Fibroblast of skin of abdomen (primary cell): ENCODE measurements around the gene RIT2. TPM values are rescaled to one million over a fixed set of nuclear protein-coding genes. Genes with fewer than 3 reads are reported as not detected.

ENCODE experiments used
- DNase-seq: peaks from one replicate; pipeline ENCODE4 v3.0.0-alpha.2; 2013
- polyA plus RNA-seq, 2 experiments: library from polyadenylated mRNA; unstranded; fragments of 120-200 nt; gene quantifications; one replicate each; pipeline ENCODE4 v1.2.1, GENCODE V29; 2013; ENCODE audit not compliant: insufficient read length in 2 of 2

The RIT2 gene
- polyA plus RNA-seq (2013, experiment 1 of 2; ENCODE audit: insufficient read length), result not detected
- not detected for polyA plus RNA-seq (2013, experiment 2 of 2; ENCODE audit: insufficient read length)

DNA sequence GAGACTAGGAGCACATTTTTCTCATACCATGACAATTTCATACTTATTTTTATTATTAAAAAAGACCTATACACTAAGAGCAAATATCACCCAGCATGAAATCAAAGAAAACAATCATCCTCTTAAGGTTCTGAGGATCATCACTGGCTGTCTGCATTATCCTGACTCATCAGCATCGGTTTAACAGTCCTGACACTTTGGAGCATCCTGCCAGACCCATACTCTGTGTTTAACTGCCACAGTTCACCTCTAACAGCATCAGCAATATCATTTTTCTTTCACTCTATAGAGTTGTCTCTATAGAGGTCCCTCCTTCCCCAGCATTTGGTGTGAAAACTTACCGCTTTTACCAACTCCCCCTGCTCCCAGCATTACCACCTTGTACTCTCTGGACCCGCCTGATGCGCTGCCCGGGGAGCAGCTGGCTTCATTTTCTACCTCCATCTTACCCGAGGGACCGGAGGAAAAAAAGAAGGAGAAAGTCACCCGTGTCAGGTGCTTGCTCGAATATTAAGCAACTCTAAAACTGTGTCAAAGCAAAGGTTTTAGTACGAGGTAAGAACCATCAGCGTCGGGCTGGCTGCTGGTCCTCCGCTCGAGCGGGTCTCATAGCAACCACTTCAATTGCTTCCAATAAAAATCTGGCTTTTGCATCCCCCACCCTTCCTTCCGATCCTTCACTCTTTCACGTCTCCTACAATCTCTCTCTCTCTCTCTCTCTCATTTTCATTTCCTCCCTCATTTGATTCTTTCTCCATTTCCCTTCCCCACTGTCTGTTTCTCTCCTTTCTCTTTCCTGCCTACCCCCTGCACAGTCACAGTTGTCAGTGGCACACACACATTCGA lies at the start of gene RIT2:
Gene RIT2, minus strand, starts transcription at position 610 of the 846 bp plus-strand sequence.
- DNase-seq, result no peak

DNA sequence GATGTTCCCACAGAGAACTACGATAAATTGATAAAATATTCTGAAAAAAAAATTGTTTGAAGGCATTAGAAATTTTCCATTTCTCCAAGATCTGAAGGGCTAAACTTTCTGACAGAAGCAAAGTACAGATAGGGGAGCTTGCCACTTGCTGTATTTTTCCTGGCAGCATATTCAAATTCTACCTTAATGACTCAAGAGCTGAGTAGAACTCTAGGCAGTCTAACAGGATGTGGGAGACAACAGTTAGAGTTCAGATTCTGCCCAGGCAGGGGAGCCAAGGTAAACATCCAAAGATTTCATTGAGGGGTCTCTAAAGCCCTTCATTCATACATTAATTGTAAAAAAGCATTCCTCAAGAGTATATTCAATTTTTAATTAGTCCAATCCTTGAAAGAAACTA lies 46.0 kb upstream of the RIT2 start:
- peak; percentile 35 for DNase-seq

DNA sequence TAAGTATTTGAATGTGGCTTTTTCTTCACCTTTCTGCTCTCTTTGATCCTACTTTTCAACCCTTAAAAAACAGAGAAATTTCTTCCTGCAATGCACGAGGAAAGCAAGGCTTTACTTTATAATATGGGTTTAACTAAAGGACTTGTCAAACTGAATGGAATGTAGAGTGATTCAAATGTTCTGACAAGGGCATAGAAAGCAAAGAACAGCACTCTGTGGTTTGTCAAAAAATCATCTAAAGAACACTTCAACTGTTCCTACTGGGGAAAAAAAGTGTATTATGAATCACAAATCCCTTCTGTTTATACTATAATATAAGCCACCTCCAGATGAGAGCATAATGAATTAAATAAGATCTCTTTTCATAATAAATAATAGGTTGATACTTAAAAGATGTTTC lies 45.0 kb upstream of the RIT2 start:
- peak; percentile 24 for DNase-seq

DNA sequence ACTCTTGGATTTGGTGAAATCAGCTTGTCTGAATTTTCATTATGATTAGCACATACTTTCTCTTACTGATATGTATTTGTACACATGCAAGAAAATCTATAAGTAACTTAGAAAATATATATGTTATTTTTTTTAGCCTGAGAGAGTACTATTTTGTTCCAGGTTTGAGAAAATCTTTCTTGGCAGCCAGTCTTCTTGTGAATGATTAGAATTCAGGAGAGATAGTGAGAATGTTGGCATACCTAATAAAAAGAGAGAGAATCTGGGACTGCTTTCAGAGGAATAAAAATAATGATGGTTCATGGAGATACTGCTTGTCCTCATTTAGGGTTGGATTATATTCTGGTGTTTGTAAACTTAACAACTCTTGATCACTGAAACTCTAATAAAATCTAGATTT lies 44.4 kb upstream of the RIT2 start:
- DNase-seq, result no peak

DNA sequence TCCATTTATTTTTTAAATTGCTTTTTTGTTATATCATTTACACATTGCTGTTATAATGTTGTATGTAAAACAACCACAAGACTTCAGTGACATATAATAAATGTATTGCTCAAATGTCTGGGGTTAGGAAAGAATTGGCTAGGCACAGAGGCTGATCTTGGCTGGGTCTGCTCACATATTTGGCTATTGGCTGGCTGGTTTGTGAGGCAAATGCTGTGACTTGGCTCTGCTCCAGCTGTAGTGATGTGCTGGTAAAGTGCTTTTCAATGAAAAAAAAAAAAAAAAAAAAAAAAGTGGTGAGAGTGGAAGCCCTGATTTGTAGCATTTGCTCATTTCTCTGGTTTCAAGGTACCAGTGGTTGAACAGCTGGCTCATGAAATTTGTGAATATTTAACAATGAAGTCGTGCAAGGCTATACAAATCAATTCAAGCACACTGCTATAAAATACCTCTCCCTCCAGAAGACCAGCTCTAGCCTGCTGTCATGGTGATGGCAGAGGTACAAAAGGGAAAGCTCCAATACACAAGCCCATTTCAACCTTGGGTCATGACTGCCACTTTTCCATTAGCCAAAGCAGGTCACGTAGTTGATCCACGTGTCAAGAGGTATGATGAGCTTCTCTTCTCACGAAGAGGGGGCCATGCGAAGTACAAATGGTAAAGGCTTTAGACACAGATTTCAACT lies 43.7 kb upstream of the RIT2 start:
- peak; percentile 16 for DNase-seq

DNA sequence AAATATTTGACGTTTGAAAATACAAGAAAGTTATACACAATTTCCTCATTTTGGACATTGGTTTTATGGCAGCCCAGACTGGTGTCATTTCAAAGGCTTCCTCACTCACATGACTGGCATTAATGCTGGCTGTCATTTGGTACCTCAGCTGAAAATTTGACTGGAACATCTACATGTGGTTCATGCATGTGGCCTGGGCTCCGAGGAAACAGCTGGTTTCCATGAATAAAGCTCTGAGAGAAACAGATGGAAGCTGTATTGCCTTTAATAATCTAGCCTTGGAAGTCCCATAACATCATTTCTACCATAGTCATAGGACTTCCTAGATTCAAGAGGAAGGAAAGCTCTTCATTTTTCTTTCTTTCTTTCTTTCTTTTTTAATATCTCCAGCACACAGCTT lies 42.9 kb upstream of the RIT2 start:
- DNase-seq, result no peak

DNA sequence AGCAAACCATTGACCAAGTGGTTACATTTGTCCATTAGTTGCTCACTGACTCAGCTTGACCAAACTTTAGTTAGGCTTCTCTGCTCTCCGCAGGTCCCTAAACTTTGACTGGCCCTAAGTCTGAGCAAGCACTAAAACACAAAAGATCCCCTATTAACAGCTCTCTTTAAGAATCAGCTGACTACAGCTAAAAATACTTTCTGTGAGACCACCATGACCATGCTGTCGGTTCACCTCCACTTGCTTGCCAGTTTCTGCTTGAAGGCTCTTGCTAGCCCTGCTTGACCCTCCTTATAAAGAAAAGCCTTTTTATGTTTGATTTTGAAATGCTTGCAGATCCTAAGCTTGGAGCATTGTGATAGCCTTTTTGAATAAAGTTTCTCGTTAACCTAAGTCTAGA lies 40.4 kb upstream of the RIT2 start:
- no peak for DNase-seq

DNA sequence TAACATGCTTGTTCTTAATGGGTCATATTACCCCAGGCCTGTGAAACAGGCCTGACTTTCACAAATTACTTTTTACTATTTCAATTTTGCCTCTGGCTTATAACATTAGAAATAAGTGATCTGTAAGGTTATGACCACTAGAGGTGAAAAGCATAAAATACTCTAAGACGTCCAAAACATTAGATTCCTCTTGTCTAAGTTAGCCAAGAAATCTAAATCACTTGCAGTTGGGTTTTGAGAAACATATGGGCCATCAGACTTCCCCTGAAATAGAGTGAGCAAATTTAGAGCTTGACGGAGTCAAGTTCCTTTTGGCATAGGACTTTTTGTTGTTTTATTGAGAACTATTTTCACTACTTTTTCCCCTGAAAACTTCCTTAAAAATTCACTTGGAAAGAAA lies 32.7 kb upstream of the RIT2 start:
- DNase-seq, result no peak

DNA sequence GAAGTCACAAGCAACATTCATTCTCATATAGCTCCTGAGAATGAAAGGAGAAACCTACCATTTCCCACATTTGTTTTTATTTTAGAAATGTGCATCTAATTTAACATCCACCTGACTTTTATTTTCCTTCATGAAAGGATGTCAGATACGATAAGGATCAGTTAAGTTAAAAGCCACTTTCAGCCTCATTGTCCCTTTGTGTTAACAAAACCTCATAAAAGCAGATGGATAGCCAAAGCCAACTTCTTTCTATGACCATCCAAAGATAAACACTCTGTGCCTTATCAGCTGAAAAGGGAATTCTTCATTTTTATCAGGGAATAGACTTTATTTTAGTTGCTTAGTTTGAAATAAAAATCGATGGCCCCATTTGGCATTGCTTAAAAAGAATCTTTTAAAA lies 25.7 kb upstream of the RIT2 start:
- DNase-seq, result no peak

DNA sequence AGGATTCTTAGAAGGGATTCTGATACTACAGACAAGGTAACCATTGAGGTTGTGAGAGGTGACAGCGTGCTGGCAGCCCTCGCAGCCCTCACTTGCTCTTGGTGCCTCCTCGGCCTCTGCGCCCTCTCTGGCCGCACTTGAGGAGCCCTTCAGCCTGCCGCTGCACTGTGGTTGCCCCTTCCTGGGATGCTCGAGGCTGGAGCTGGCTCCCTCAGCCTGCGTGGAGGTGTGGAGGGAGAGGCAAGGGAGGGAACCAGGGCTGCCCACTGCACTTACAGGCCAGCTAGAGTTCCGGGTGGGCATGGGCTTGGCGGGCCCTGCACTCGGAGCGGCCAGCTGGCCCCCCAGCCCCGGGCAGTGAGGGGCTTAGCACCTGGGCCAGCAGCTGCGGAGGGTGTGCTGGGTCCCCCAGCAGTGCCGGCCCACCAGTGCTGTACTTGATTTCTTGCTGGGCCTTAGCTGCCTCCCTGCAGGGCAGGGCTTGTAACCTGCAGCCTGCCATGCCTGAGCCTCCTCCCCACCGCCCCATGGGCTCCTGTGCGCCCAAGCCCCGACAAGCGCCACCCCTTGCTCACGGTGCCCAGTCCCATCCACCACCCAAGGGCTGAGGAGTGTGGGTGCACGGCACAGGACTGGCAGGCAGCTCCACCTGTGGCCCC lies 23.9 kb upstream of the RIT2 start:
- DNase-seq, result no peak

DNA sequence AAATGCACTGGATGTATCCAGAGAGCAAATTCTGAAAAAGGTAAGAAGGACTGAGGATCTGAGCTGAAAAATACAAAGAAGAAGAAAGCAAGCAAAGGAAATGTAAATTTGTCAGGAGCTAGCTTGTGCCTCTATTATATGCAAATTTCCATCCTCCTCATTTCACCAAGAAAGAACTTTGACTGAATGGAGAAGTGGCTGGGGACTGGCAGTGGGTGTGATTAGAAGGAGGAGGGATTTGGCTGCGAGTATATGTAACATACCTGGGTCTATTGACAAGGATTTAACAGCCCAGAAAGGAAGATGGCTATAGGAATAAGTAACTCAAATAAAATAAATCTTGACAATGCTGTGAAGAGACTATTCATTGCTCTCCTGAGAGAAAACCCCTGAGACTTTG lies 19.4 kb upstream of the RIT2 start:
- no peak for DNase-seq

DNA sequence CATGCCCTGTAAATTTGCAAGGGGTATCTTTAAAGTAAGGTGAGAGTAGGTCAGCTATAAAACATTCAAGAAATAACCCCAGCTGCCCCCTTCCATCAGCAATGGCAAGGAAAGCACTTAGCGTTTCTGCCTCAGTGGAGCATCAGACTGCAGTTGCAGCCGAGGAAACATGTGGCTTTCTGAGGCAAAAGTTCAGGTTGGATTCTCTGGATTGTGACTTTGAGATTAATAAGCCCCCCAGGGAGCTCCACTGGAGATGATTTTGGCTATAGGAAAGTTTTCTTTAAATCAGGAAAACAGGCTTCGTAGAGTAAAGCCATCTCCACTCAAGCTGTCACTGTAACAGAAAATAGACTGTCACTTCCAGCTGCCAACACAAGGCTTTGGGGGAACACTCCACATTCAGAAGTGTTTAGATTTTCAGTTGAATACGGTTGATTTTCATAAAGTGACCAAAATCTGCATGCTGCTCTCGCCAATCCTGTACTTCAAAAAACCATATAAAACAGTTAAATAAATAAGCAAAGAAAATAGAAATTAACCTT lies 15.3 kb upstream of the RIT2 start:
- DNase-seq, result no peak

DNA sequence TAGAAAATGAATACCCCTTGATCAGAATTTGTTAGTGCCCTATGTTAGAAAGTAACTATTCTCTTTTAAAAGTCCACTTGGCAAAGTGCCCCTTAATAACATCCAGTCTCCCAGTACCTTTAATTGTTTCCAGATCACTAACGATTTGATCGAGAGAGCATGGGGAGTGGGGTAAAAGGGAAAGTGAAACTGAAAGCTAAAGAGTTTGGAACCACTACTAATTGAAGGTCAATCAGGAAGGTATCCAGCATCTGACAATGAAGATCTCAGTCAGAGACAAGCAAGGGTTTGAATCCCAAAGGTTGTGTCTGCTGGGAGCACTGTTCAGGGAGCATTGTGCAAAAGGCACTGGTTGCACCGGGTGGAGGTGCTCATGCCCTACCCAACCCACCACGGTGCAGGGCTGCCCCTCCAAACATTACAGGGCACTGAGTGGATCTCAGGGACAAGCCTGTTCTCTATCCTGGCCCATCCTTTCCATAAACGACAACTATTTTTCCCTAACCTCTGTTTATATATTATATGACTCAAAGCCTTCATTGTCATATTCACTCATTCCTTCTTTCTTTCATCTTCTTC lies 14.6 kb upstream of the RIT2 start:
- DNase-seq, result peak; percentile 9

DNA sequence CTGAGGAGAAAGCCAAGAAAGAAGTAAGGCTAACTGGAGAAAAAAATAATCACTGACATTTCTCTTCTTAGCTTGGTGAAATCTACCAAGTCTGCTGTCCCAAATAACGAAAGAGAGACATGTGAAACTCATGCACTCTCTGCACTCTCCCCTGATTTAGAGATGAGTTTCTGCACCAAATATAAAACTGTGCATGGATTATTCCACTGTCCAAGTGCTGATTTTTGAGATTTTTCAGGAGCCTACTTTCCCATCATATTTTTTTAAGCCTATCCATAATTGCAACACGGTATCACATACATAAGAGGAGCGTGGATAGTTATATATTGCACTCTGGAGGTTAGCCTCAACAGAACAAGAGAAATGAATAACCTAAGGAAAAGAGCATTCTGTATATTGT lies 10.0 kb upstream of the RIT2 start:
- no peak for DNase-seq

DNA sequence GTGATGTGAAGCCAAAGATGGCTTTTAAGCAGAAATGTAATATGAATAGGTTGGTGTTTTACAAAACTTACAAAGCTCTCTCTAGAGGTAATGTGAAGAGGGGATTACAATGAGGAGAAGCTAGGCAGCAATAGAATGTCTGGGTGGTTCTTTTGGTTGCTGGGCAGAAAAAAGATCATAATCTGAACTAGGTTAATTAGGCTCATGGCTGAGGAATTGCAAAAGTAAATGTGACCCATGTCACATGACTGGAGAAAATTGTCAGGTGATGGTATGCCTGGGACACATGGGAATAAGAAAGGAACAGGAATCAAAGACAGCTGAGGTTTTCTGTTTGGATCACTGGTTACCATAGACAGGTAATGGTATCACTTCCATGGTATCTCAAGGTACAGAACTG lies 7.5 kb upstream of the RIT2 start:
- no peak for DNase-seq

DNA sequence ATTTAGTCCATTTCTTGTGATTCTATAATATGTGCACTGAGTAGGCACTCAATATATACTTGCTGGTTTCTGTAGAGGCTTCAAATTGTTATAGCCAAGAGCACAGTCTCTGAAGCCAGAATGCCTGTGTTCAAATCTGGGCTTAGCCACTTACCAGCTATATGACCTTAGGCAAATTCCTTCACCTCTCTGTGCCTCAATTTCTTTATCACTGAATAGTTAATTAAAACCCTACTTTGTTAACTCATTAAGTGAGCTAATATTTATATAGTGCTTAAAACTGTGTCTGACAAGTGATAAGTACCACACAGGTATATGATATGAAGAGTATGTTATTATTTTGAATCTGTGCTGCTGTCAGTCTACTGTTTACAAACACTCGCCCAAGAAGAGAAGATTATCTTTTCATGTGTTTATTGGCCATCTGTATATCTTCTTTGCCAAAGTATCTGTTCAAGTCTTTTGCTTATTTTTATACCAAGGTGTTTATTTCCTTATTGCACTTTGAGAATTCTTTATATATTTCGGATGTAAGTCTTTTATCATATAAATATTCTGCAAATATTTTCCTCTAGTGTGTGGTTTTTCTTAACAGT lies 1.3 kb upstream of the RIT2 start:
- DNase-seq, result no peak

DNA sequence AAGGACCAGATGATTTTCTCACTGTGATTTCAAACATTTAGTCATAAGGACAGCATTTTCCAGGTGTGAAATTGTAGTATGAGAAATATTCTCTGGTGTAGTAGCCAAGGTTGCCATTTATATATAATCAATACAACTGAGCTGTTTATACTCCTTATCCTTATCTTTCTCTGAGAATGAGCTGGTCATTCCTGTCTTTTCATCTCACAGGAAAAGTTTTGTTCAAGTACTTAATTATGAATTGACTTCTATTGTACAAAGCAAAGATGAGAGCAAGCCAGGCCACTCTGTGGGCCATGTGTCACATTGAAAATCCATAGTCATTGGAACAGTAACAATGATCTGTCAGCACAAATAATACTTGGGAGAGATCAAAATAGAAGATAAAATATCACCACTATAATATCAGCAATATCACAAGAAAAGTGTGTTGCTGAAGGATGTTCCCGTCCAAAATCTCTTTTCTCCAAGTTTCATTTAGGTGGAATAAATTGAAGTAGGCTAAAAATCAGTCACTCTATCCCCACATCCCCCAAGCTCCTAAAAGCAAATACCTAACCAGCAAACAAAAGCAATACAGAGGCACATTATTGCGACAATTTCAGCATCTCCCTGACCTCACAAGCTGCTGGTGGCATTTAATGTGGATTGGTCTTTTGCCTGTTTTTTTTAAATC lies 2.1 kb downstream of the RIT2 start:
- DNase-seq, result no peak

DNA sequence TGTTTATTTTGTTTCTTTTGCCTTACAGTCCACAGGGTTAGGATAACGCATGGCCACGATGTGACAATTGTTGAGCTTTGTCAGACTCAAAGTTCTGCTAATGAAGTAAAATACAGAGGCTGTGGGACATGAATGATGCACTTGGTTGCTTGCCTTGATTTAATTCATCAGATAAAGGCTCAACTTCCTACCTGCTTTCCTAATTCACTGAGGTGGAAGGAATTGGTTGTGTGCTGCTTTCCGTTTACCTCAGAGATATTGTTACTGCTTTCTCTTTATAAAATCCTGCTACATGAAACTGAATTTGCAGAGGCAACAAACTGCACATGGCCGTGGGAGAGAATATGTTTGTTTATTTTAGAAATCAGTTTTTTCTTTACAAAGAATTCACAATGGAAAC lies 6.6 kb downstream of the RIT2 start:
- no peak for DNase-seq

DNA sequence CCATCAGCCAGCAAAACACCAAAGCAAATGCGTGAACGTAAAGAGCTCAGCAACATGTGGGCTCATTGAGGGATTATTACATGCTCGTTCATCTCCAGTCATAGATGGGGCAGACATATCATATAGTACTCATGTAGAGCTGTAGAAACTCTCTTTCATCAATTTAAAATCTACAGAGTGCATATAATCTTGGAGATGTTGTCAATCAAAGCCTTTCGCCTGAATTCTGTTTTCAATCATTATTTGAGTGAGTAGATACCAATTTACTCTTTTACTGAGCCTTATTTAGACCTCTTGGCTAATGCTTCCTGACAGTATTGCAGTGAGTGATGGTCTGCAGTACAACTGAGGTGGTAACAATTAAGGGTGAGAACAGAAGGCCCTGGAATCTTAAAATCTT lies 7.0 kb downstream of the RIT2 start:
- DNase-seq, result no peak

DNA sequence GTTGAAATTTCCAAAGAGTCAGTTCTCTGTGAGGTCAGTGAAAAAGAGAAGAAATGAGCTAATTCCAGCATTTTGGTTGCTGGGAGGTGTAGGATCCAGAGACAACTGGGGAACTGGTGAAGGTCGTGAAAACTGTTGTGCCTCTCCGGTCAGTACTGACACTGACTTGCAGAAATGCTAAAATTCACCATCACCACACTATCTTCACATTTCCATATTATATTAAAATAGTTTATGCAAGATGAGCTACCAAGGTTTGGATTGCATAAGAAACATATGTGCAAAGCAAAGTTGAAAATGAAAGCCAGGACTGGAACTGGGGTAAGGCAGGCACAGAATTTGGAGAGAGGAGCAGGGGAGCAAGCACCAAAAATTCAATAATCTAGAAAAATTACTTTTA lies 21.8 kb downstream of the RIT2 start:
- no peak for DNase-seq

DNA sequence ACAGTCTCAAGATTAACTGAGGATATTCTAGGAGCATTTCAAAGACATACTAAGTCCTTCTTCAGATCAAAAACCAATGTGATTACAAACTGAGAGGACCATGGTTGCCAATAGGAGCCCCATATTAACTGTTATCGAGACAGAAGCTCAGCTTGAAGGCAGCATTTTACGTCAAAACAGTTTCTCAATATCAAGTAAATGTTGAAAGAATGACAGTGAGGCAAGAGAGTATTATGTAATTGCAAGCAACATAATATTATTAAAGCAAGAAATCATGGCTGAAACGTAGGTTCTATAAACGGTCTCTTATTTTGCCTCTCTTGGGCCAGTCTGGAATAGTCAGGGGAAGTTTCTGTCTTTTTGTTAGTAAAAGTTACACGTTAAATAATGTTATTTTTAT lies 22.9 kb downstream of the RIT2 start:
- DNase-seq, result no peak

DNA sequence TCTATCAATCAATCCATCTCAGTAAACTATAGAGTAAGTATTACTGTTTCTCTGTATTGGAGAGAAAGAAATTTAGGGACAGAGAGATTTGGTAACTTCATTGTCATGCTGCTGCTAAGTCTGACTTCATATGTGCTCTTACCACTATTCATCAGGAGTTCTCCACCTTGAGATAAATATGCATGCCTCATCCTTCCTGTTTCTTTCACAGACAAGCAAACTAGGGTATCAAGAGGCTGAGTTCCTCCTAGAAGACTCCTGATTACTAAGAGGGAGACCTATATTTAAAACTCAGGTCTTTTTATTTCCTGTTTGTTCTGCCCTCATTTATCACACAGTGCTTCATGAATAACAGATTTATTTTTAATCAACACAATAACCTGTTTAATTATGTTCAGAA lies 34.1 kb downstream of the RIT2 start:
- no peak for DNase-seq
